Adrenal gland (tissue), 5 donors: ENCODE measurements around the gene PDZD7.

Source experiments
- POLR2A ChIP-seq, 2 donors: fragments of 450-650 bp; IDR thresholded peaks; one replicate each; pipeline ENCODE4 v1.6.1; 2017; ENCODE audit warnings: antibody characterized with exemption in 2 of 2, mild to moderate bottlenecking in 2 of 2, moderate library complexity in 1 of 2
- TF ChIP-seq, protein P1 (sequence below), 6 experiments: fragments of 450-650 bp in 4 of 6; fragments of 200-600 bp in 2 of 6; sonication (generic) in 1 of 6; IDR thresholded peaks; 1 replicate in 5 of 6; 2 replicates in 1 of 6; pipeline versions ENCODE4 v1.5.1 to v1.8.0; 2016 to 2021; ENCODE audit warnings: antibody characterized with exemption in 6 of 6, mild to moderate bottlenecking in 2 of 6, moderate library complexity in 1 of 6
- donor health status: DM: no; HTN: no; CAD: no.

DNA sequence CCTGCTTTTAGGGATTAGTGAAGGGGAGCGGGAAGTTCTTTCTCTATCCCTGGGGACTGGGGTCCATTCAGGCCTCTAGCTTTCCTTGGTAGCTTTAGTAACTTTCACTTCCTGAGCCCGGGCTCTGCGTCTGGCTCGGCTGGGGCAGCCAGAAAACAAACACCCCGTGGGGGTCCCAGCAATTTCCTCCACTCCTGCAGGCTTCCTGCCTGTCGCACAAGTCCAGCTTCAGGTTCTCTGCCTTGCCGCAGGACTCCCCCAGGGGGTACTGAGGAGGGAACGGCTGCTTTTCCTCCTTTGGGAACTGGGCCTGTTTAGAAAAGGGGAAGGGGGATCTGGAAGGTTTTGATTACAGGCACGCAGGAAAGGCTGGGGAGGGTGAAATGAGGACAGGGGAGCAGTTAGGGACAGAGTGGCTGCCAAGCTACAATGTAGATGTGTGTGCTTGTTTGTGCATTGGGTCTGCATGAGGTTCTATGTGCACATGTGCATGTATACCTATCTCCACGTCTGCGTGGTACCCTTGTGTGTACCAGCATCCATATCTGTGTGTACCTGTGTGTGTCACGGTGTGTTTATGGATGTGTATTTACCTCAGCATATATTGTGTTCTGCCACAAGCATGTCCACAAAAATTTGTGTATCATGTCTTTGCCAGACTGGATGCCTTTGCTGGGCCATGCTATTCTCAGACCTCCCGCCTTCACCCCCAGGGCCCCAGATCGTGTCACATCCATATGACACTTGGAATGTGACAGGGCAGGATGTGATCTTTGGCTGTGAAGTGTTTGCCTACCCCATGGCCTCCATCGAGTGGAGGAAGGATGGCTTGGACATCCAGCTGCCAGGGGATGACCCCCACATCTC, 32.9 kb upstream of the PDZD7 start:
- TF ChIP-seq, protein P1, sequence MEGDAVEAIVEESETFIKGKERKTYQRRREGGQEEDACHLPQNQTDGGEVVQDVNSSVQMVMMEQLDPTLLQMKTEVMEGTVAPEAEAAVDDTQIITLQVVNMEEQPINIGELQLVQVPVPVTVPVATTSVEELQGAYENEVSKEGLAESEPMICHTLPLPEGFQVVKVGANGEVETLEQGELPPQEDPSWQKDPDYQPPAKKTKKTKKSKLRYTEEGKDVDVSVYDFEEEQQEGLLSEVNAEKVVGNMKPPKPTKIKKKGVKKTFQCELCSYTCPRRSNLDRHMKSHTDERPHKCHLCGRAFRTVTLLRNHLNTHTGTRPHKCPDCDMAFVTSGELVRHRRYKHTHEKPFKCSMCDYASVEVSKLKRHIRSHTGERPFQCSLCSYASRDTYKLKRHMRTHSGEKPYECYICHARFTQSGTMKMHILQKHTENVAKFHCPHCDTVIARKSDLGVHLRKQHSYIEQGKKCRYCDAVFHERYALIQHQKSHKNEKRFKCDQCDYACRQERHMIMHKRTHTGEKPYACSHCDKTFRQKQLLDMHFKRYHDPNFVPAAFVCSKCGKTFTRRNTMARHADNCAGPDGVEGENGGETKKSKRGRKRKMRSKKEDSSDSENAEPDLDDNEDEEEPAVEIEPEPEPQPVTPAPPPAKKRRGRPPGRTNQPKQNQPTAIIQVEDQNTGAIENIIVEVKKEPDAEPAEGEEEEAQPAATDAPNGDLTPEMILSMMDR (IDR thresholded peaks at IDR 0.05) = no peak
- no peak for TF ChIP-seq POLR2A (IDR thresholded peaks at IDR 0.05)
